Caco-2 (cell line): ENCODE data around the gene THSD7A. TPM values are rescaled to one million over a fixed set of nuclear protein-coding genes. Genes with fewer than 3 reads are reported as not detected.

Source experiments
- BruUV-seq: library from RNA; stranded (reverse); fragments of 400-500 nt; replicated peaks from 2 replicates; lab custom pipeline; 2021; lab: Mats Ljungman, UMichigan
- CTCF ChIA-PET: fragments of 300-600 bp; sonication (Branson Sonifier 250); formaldehyde crosslinking; loops from one replicate; lab custom pipeline; 2022; ENCODE audit warnings: antibody characterized with exemption; lab: Charles Lee
- POLR2A ChIA-PET: fragments of 300-600 bp; sonication (Branson Sonifier 250); formaldehyde crosslinking; loops from one replicate; lab custom pipeline; 2022; ENCODE audit warnings: antibody characterized with exemption; lab: Charles Lee
- DNase-seq, 2 experiments: peaks; one replicate each; pipeline versions ENCODE4 v3.0.0 to v3.0.0-alpha.2; 2020 to 2022
- H3K27me3 ChIP-seq: replicated peaks from 2 replicates; pipeline ENCODE4 v1.6.0; 2011; ENCODE audit warnings: low read length; ENCODE audit not compliant: control insufficient read depth, insufficient read depth
- H3K36me3 ChIP-seq: 2 replicates; pipeline ENCODE4 v1.5.1; 2011; ENCODE audit warnings: low read length; ENCODE audit not compliant: control insufficient read depth, insufficient read depth
- H3K4me1 ChIP-seq: fragments of 250-450 bp; sonication (Bioruptor Pico); 2 replicates; pipeline ENCODE4 v1.5.1; 2020; ENCODE audit warnings: mild to moderate bottlenecking
- H3K4me3 ChIP-seq: 2 replicates; pipeline ENCODE4 v1.5.1; 2011; ENCODE audit warnings: low read depth, mild to moderate bottlenecking, control low read depth, low read length
- H3K9me3 ChIP-seq: fragments of 250-450 bp; sonication (Bioruptor Pico); 2 replicates; pipeline ENCODE4 v1.5.1; 2020; ENCODE audit warnings: mild to moderate bottlenecking, moderate library complexity
- H3K27ac Mint-ChIP-seq: one replicate; pipeline ENCODE4 v1.8.0; 2022; ENCODE audit warnings: mixed read lengths; ENCODE audit not compliant: unreplicated experiment
- H3K27me3 Mint-ChIP-seq: one replicate; pipeline ENCODE4 v1.8.0; 2022; ENCODE audit warnings: mixed read lengths; ENCODE audit not compliant: insufficient read depth, unreplicated experiment
- H3K36me3 Mint-ChIP-seq: one replicate; pipeline ENCODE4 v1.8.0; 2022; ENCODE audit warnings: mild to moderate bottlenecking, mixed read lengths; ENCODE audit not compliant: insufficient read depth, unreplicated experiment
- H3K4me1 Mint-ChIP-seq: one replicate; pipeline ENCODE4 v1.8.0; 2022; ENCODE audit warnings: low read depth, mixed read lengths; ENCODE audit not compliant: unreplicated experiment
- H3K4me3 Mint-ChIP-seq: one replicate; pipeline ENCODE4 v1.8.0; 2022; ENCODE audit warnings: mild to moderate bottlenecking, moderate library complexity, mixed read lengths; ENCODE audit not compliant: unreplicated experiment
- H3K9me3 Mint-ChIP-seq: one replicate; pipeline ENCODE4 v1.8.0; 2022; ENCODE audit warnings: mixed read lengths; ENCODE audit not compliant: unreplicated experiment
- CTCF ChIP-seq, 2 experiments: fragments of 200-600 bp in 1 of 2; IDR thresholded peaks; 1 replicate in 1 of 2; 2 replicates in 1 of 2; pipeline versions ENCODE4 v1.5.1 to v1.8.0; 2011 to 2022; ENCODE audit warnings: antibody characterized with exemption in 1 of 2, control low read depth in 1 of 2, inconsistent platforms in 1 of 2, low read depth in 1 of 2, low read length in 1 of 2, mild to moderate bottlenecking in 1 of 2, moderate library complexity in 1 of 2; ENCODE audit not compliant: insufficient read depth in 1 of 2, severe bottlenecking in 1 of 2, unreplicated experiment in 1 of 2
- intact Hi-C: fragments of 100-400 bp; cut with micrococcal nuclease; formaldehyde crosslinking; loops from one replicate; pipeline ENCODE4 v1.10.0; 2022; ENCODE audit not compliant: unreplicated experiment
- total RNA-seq: library from RNA; stranded (reverse); gene quantifications from 2 replicates; pipeline ENCODE4 v1.2.3, GENCODE V29; 2022

The THSD7A gene
- total RNA-seq, 1 experiment from 2014 or later = 0.05 TPM

DNA sequence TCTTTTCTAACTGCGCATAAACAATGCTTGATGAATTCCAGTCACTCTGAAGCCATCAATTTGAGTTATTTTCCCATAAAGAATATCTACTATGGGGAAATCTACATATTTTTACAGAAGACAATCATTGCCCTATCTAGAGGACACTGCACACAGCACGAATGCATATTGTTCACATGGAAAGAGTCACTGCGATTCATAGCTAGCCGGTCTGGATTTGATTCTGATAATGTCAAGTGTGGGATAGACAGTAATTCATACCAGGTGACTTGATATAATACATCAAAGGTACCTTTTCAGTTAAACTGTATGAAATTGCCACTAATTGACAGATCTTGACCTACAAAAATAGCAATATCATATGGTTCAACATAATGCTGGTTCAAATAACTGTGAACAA lies 255.7 kb downstream of the THSD7A start:
- ChIA-PET CTCF (no interaction called here), POLR2A (no interaction called here)
- Mint-ChIP-seq H3K27ac (no peak overlapping the region), H3K4me1 (no peaks in the 10 kb centered on the region), H3K9me3 (no peaks in the 10 kb centered on the region), H3K4me3 (no peak overlapping the region), H3K27me3 (no peaks in the 10 kb centered on the region), H3K36me3 (no peaks in the 10 kb centered on the region)
- intact Hi-C loops = no loop called here
- H3K9me3 ChIP-seq = no peaks in the 10 kb centered on the region
- DNase-seq = no peak
- H3K36me3 ChIP-seq = no peaks in the 10 kb centered on the region
- no TSS peak for BruUV-seq
- no peak for TF ChIP-seq CTCF (IDR thresholded peaks at IDR 0.05; ENCODE audit: insufficient read depth in 1 of 2, low read depth in 1 of 2, low read length in 1 of 2, severe bottlenecking in 1 of 2, unreplicated experiment in 1 of 2)
- no peaks in the 10 kb centered on the region for H3K27me3 ChIP-seq
- H3K4me3 ChIP-seq = no peak overlapping the region
- no peaks in the 10 kb centered on the region for H3K4me1 ChIP-seq

GRCh38 chr7:11573128-11573750 lies 258.8 kb downstream of the THSD7A start:
- POLR2A ChIA-PET = no interaction called here
- no peak for DNase-seq
- Histone ChIP-seq H3K27me3 (no peaks in the 10 kb centered on the region), H3K4me1 (no peaks in the 10 kb centered on the region), H3K36me3 (no peaks in the 10 kb centered on the region), H3K4me3 (no peak overlapping the region), H3K9me3 (no peaks in the 10 kb centered on the region)
- Mint-ChIP-seq H3K27me3 (no peaks in the 10 kb centered on the region), H3K36me3 (no peaks in the 10 kb centered on the region), H3K27ac (no peak overlapping the region), H3K9me3 (no peaks in the 10 kb centered on the region), H3K4me1 (no peaks in the 10 kb centered on the region), H3K4me3 (no peak overlapping the region)
- CTCF ChIA-PET = no interaction called here
- no peak for TF ChIP-seq CTCF (IDR thresholded peaks at IDR 0.05; ENCODE audit: insufficient read depth in 1 of 2, low read depth in 1 of 2, low read length in 1 of 2, severe bottlenecking in 1 of 2, unreplicated experiment in 1 of 2)
- intact Hi-C loops = no loop called here
- no TSS peak for BruUV-seq

DNA sequence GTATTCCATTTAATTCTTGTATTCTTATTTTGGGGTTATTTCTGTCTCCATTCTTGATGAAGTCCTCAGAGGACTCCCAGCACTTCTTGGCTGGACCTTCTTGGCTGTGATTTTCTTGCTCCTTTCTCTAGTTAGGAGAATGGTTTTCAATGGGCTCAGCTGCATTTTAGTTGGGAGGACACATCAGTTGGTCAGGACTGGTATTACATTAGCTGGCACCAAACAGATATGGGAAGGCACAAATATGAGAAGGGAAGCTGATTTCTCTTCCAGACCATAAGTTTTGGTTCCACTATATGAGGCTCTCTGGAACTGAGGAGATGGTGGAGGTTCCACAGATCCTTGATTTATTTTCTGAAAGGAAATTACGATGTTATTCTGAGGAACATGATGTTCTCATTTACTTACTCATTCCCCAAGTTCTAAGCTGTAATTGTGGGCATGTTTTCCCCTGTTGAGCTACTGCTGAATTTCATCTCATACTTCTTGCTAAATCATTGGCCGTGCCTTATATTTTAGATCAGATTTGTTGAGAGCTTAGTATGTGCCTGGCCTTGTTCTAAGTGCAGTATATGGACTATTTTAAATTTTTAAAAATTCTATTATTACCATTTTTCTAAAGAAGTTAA lies 261.0 kb downstream of the THSD7A start:
- no peaks in the 10 kb centered on the region for H3K9me3 ChIP-seq
- Mint-ChIP-seq H3K27ac (no peak overlapping the region), H3K36me3 (no peaks in the 10 kb centered on the region), H3K9me3 (no peaks in the 10 kb centered on the region), H3K4me3 (no peak overlapping the region), H3K27me3 (peaks cover 2% of the 10 kb centered on the region), H3K4me1 (peaks cover 6% of the 10 kb centered on the region)
- H3K4me1 ChIP-seq = no peaks in the 10 kb centered on the region
- ChIA-PET CTCF (no interaction called here), POLR2A (no interaction called here)
- BruUV-seq = no TSS peak
- H3K36me3 ChIP-seq = no peaks in the 10 kb centered on the region
- no peak for TF ChIP-seq CTCF (IDR thresholded peaks at IDR 0.05; ENCODE audit: insufficient read depth in 1 of 2, low read depth in 1 of 2, low read length in 1 of 2, severe bottlenecking in 1 of 2, unreplicated experiment in 1 of 2)
- no peaks in the 10 kb centered on the region for H3K27me3 ChIP-seq
- no peak for DNase-seq
- intact Hi-C loops = no loop called here
- no peak overlapping the region for H3K4me3 ChIP-seq
